Activated naive CD4-positive, alpha-beta T cell treated with anti-CD3 and anti-CD28 coated beads, Interleukin-2, amount 50 U/mL, for 24 hours (primary cell): Measurements from ENCODE around the gene LILRA6.
"Not testable (repeated sequence)": the region's sequence is repeated elsewhere in the genome, so short reads cannot be mapped to it uniquely, and the experiment has no call there.

Experiments used
- H3K27ac Mint-ChIP-seq: one replicate; pipeline ENCODE4 v1.8.0; 2021; ENCODE audit warnings: mild to moderate bottlenecking, mixed read lengths
- H3K27me3 Mint-ChIP-seq: one replicate; pipeline ENCODE4 v1.8.0; 2021; ENCODE audit warnings: mixed read lengths
- H3K36me3 Mint-ChIP-seq: one replicate; pipeline ENCODE4 v1.8.0; 2021; ENCODE audit warnings: mixed read lengths
- H3K4me1 Mint-ChIP-seq: one replicate; pipeline ENCODE4 v1.8.0; 2021; ENCODE audit warnings: mixed read lengths
- H3K4me3 Mint-ChIP-seq: one replicate; pipeline ENCODE4 v1.8.0; 2021; ENCODE audit warnings: mild to moderate bottlenecking, mixed read lengths
- H3K9me3 Mint-ChIP-seq: one replicate; pipeline ENCODE4 v1.8.0; 2021; ENCODE audit warnings: mixed read lengths

LILRA6 gene

DNA sequence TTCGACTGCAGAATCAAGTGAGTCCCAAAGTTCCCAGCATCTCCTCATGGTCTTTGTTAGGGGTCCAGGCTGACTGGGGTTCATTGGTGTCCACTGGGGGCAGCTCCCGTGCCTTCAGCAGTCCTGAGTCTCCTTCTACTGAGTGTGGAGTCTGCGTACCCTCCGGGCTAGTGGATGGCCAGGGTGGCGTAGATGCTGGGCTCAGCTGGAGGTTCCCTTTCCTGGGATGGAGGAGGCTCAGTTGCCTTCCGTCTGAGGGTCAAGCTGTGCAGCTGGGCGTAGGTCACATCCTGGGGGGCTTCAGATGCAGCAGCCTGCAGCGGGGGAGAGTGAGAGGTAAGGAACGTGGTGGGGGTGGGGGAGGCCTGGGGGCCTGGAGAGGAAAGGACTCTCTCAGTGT is 31.9 kb upstream of the LILRA6 start:
- not testable (repeated sequence) for H3K36me3 Mint-ChIP-seq, H3K9me3 Mint-ChIP-seq, H3K27ac Mint-ChIP-seq, H3K4me3 Mint-ChIP-seq, H3K4me1 Mint-ChIP-seq
- H3K27me3 Mint-ChIP-seq, result peaks cover 11% of the 10 kb centered on the region

DNA sequence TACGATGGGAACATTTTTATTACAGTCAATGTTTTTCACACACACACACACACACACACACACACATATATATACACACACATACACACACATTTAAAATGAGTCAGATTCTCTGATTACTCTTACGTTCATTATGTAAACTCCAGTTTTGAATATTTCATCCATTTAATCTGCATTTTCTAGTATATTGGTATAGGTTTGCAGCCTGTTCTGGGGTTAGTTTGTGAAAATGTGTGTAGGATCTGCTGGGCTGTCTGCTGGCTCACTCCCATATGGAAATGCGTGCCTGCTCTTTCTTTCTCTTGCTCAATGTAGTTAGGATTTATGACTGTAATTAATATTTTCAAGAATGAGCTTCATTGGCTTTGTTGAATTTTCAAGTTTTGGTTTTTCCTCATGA is 31.2 kb upstream of the LILRA6 start:
- Mint-ChIP-seq H3K4me3 (no peak overlapping the region), H3K9me3 (no peaks in the 10 kb centered on the region), H3K27me3 (peaks cover 9% of the 10 kb centered on the region), H3K36me3 (no peaks in the 10 kb centered on the region), H3K27ac (no peak overlapping the region), H3K4me1 (no peaks in the 10 kb centered on the region)

DNA sequence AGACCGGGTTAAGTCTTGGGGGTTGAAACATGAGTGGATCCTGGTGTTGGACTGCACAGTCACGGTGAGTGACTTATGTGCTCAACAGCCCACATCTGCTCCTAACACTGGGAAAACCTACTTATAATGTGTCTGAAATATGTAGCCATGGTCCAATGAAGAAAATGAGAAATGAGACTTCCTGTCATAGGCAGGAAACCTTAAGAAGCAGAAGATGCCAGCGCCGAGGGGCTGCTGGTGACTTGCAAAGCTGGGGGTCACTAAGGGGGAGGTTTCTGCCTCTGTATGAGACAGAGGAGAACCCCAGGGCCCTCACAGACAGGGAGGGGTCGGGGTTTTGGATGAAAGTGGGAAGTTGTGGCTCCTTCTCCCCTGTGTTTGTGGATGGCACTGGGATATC is 29.6 kb upstream of the LILRA6 start:
- H3K4me1 Mint-ChIP-seq, H3K36me3 Mint-ChIP-seq, H3K9me3 Mint-ChIP-seq, H3K4me3 Mint-ChIP-seq, H3K27me3 Mint-ChIP-seq: not testable (repeated sequence)
- H3K27ac Mint-ChIP-seq, result peak overlapping the region; percentile 46

DNA sequence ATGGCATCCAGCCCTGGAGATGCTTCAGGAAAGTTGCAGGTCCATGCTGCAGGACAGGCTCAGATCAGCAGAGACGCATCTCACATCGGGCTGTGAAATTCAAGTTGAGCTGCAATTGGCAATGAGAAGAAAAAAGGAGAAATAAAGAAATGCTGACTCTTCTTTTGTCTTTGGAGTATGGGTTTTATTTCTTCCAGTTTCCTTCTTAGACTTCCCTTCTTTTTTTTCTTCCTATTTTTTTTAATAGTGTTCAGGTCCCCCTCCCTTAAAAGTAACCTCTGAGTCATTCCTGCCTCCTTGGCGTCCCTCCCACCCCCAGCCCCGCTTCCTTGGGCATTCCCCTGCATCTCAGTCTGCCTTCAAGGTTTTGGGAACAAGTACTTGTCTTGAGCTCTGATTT is 29.0 kb upstream of the LILRA6 start:
- H3K27me3 Mint-ChIP-seq, H3K4me1 Mint-ChIP-seq, H3K9me3 Mint-ChIP-seq, H3K4me3 Mint-ChIP-seq, H3K27ac Mint-ChIP-seq, H3K36me3 Mint-ChIP-seq: not testable (repeated sequence)

DNA sequence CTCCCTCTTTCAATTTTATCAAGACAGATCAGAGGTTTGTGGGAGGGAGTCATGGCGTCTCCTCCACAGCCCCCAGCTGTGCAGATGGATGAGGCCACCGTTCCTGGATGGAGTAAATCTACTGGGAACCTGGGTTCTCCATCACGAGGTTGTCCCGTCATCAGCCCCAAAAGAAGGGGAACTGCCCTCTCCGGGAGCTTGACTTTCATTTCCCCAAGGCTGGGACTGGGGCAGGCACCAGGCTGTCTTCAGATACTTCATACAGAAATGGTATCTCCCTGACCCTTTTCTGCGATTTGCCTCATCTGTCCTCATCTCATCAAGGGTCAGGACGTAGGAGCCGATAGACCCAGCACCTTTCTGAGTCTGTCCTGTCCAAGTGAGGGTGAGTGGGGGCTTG is 28.5 kb upstream of the LILRA6 start:
- Mint-ChIP-seq H3K4me3 (no peak overlapping the region), H3K27me3 (peaks cover 9% of the 10 kb centered on the region)

DNA sequence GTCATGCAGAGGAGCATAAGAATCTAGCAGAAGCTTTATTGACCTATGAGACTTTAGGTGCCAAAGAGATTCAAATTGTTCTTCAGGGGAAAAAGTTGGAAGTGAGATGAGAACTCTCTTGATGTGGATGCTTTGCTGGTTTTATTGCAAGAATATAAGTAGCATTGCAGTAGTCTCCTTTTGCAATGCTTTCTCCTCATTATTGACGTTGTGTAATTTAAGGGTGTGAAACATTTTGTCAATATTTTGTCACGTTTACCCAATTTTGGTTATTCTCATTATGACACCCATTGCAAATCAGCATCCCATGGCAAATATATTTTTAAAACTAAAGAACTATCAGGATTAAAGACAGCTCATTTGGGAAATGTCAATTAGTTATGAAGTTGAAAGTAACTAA is 26.3 kb upstream of the LILRA6 start:
- no peak overlapping the region for H3K27ac Mint-ChIP-seq
- peaks cover 6% of the 10 kb centered on the region for H3K27me3 Mint-ChIP-seq
- no peaks in the 10 kb centered on the region for H3K4me1 Mint-ChIP-seq
- H3K36me3 Mint-ChIP-seq, result no peaks in the 10 kb centered on the region
- H3K9me3 Mint-ChIP-seq, result no peaks in the 10 kb centered on the region
- H3K4me3 Mint-ChIP-seq, result no peak overlapping the region

More for the DNA sequence above, 28.5 kb upstream of the LILRA6 start:
- Mint-ChIP-seq H3K9me3 (no peaks in the 10 kb centered on the region), H3K4me1 (no peaks in the 10 kb centered on the region), H3K36me3 (no peaks in the 10 kb centered on the region), H3K27ac (no peak overlapping the region)

DNA sequence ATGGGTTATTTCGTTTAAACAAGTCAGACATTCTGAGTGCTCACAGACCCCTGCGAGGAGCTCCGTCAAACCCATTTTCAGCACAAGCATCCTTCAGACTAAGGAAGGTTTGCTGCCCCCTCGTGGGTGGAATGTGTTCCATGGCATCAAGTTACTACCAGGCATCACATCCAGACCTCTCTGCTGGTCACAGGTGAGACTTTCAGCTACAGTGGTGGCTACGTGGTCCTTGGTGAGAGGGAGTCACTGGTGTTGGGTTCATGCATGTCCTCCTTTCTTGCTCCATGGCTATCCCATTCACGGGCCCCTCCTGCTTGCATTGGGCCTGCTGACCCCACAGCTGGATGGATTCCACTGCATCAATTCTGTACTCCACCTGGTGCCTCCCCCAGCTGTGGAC is 23.5 kb upstream of the LILRA6 start:
- H3K27ac Mint-ChIP-seq, result no peak overlapping the region
- H3K4me3 Mint-ChIP-seq, result no peak overlapping the region

DNA sequence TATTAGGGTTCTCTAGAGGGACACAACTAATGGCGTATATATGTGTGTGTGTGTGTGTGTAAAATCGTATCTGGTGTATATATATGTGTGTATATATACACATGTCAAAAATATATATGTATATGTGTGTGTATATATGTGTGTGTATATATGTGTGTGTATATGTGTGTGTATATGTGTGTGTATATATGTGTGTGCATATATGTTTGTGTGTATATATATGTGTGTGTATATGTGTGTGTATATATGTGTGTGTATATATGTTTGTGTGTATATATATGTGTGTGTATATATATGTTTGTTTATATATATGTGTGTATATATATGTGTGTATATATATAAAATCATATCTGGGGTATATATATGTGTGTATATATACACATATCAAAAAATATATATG is 19.9 kb upstream of the LILRA6 start:
- Mint-ChIP-seq H3K27me3 (no peaks in the 10 kb centered on the region), H3K36me3 (no peaks in the 10 kb centered on the region), H3K27ac (no peak overlapping the region), H3K9me3 (no peaks in the 10 kb centered on the region), H3K4me1 (no peaks in the 10 kb centered on the region), H3K4me3 (no peak overlapping the region)

More for the DNA sequence above, 23.5 kb upstream of the LILRA6 start:
- Mint-ChIP-seq H3K27me3 (peaks cover 2% of the 10 kb centered on the region), H3K4me1 (no peaks in the 10 kb centered on the region), H3K36me3 (no peaks in the 10 kb centered on the region), H3K9me3 (no peaks in the 10 kb centered on the region)

DNA sequence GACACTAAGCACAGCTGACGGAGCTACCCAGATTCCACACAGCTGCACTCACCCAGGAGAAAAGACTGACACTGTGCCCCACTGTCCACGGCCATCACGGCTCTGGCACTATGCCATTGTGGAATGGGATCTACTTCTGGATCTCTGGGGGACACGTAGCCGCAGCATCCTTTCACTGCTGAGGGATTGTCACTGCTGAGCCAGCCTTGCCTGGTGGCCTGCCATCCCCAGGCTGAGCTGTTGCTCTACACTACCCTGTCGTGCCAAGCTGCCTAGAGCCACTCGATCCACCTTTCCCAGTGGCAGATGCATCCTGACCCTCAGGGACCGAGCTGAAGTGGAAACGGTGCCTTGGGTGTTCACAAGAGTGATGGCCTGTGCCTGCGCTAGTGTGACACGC is 19.5 kb upstream of the LILRA6 start:
- no peaks in the 10 kb centered on the region for H3K36me3 Mint-ChIP-seq
- no peaks in the 10 kb centered on the region for H3K4me1 Mint-ChIP-seq
- no peak overlapping the region for H3K4me3 Mint-ChIP-seq
- no peaks in the 10 kb centered on the region for H3K9me3 Mint-ChIP-seq
- H3K27me3 Mint-ChIP-seq, result no peaks in the 10 kb centered on the region
- H3K27ac Mint-ChIP-seq, result no peak overlapping the region

DNA sequence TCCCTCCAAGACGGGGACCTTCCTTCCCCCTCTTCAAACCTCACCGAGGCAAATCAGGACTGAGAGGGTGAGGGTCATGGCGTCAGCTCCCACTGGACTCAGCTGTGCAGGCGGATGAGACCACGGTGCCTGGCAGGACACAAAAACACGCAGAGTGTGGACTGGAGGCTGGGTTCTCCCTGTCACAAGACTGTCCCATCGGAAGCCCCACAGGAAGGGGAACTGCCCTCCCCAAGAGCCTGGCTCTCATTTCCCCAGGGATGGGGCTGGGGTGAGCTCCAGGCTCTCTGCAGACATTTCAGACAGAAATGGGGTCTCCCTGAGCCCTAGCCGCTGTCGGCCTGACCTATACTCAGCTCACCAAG is 14.5 kb upstream of the LILRA6 start, which contains the start of gene LILRB5:
Gene LILRB5 (minus strand): TSS at position 158 of the 365 bp plus-strand sequence. CDS start 80 bp downstream, at position 78.
- H3K4me3 Mint-ChIP-seq, result no peak within 1 kb of the TSS
- no peak within 1 kb of the TSS for H3K27ac Mint-ChIP-seq
- no peaks in the 10 kb centered on the region for H3K9me3 Mint-ChIP-seq
- H3K36me3 Mint-ChIP-seq, result no peaks in the 10 kb centered on the region
- no peaks in the 10 kb centered on the region for H3K4me1 Mint-ChIP-seq
- no peaks in the 10 kb centered on the region for H3K27me3 Mint-ChIP-seq

DNA sequence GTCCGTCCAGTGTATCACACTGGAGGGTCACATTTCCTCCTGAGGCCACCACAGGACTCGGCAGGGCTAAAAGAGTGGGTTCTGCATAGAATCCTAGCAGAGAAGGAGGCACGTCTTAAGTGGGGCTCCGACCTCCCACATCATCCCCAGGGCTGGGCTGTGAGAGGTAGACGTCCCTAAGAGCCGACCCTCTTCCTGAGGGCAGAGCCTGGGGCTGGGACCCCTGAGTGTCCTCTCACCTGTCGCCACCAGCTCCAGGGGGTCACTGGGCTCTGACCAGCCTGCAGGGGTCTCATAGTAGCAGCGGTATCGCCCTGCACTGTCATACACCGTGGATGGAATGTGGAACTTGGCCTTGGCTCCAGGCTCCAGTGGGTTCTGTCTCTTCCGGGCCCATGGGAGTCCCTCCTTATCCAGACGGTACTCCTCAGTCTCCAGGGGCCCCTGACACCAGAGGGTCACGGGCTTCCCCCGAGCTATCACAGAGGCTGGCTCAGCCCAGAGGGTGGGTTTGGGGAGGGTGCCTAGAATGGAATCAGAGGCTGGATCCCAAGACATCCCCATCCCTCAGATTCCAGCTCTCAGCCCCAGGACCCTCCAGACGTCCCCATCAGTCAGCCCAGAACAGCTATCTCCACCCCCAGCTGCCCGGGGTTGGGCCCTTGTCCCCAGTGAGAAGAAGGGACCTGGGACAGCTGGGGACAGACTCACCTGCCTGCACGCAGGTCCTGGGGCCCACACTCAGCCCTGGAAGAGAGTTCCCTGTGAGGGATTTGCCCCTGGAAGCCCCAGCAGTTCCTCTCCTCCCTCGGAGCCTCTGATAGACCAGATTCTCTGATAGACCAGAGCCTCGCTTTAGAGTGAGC is 13.9 kb upstream of the LILRA6 start:
- H3K4me1 Mint-ChIP-seq, result no peaks in the 10 kb centered on the region
- no peaks in the 10 kb centered on the region for H3K36me3 Mint-ChIP-seq
- H3K27me3 Mint-ChIP-seq, result no peaks in the 10 kb centered on the region
- H3K9me3 Mint-ChIP-seq, result no peaks in the 10 kb centered on the region
- H3K27ac Mint-ChIP-seq, result no peak overlapping the region
- no peak overlapping the region for H3K4me3 Mint-ChIP-seq

DNA sequence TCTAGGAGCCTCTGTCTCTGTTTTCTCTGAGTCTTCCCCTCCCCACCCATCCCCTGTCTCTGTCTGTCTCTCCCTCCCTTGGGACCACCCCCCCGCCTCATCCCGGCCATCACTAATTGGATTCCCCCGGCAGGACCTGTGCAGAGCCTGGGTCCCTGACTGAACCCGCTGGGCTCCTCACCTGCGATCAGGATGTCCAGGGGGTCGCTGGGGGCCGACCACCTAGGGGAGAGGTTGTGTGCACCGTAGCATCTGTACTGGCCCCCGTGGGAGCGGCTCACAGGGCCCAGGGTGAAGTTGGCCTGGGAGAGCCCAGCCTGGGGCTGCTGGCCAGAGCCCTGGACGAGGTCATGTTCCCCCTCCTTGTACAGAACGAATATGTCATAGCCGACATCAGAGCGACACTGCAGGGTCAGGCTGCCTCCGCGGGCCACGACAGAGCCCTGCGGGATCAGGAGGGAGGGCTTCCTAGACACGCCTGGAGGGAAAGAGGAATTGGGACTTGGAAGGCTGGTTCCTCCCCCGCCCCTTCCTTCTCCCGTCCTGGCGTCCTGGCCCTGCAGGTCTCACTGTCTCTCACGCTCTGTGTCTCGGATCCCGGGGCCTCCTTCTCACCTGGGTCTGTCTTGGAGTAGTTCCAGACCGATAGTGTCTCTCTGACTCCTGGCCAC is 12.7 kb upstream of the LILRA6 start:
- Mint-ChIP-seq H3K27ac (no peak overlapping the region), H3K36me3 (no peaks in the 10 kb centered on the region), H3K4me3 (no peak overlapping the region), H3K27me3 (no peaks in the 10 kb centered on the region), H3K4me1 (no peaks in the 10 kb centered on the region), H3K9me3 (no peaks in the 10 kb centered on the region)

DNA sequence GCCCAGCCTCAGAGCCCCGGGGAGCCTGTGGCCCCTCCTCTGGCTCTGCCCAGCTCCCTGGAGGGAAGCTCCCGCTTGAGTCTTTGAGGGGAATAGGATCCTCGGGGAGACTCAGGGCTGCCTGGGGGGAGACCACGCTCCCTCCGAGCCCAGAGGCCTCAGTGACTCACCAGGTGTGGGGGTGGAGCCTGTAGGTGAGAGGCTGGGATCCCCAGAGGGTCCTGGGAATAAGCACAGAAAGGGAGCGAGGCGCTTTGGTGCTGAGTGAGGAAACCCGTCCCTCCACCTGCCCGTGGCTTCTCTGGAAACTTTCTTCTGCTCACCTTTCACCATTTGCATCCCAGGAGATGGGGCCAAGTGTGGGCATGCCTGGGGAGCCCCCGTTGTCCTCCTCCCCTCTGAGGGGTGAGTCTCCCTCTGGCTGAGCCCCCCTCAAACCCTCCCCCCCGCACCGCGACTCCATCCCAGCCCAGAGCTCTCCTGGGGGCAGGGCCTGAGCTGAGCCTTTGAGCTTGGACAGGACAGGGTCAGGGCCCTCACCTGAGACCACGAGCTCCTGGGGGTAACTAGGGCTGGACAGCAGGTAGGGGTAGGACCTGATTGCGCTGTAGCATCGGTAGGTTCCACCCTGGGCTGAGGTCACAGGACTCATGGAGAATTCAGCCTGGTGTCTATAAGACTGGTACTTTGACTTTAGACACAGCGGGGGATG is 11.8 kb upstream of the LILRA6 start:
- H3K27me3 Mint-ChIP-seq, result no peaks in the 10 kb centered on the region
- no peak overlapping the region for H3K4me3 Mint-ChIP-seq
- H3K27ac Mint-ChIP-seq, result no peak overlapping the region
- no peaks in the 10 kb centered on the region for H3K36me3 Mint-ChIP-seq
- H3K9me3 Mint-ChIP-seq, result no peaks in the 10 kb centered on the region
- H3K4me1 Mint-ChIP-seq, result no peaks in the 10 kb centered on the region

DNA sequence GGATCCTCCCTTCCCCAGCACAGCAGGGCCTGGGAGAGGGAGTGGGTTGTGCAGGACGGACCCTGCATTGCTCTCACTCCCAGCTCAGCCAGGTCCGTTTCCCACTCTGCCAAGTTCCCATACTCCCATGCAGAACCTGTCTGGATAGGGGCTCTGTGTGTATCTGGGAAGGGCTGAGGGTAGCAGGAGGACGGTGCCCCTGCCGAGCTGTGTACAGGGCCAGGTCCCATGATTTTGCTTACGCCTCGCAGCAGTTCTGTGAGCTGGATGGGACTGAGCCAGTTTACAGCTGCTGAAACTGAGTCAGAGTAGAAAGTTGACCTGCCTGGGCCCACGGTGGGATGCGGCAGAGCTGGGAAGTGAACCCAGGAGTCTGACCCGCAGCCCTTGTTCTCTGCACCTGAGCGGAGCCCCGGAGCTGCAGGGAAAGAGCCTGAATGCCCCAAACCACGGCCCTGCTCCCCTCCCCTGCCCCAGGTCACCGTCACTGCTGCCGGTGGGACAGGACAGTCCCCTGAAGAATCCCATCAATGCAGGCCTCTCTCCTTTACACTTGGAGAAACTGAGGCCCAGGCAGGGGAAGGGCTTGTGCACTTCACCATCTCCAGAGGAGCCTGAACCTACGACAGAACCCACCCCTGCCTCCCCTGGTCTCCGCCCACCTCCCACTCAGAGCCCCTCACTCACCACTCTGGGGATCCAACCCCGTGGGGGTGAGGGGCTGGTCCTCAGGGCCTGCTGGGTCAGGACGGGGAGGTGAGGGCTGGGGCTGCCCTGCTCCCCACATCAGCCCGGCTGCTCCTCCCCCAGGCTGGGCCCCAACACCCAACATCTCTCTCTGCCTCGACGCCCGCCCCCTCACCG is 11.0 kb upstream of the LILRA6 start:
- H3K27ac Mint-ChIP-seq, result no peak overlapping the region
- no peaks in the 10 kb centered on the region for H3K27me3 Mint-ChIP-seq
- H3K4me3 Mint-ChIP-seq, result no peak overlapping the region
- H3K9me3 Mint-ChIP-seq, result no peaks in the 10 kb centered on the region
- no peaks in the 10 kb centered on the region for H3K36me3 Mint-ChIP-seq
- H3K4me1 Mint-ChIP-seq, result no peaks in the 10 kb centered on the region

DNA sequence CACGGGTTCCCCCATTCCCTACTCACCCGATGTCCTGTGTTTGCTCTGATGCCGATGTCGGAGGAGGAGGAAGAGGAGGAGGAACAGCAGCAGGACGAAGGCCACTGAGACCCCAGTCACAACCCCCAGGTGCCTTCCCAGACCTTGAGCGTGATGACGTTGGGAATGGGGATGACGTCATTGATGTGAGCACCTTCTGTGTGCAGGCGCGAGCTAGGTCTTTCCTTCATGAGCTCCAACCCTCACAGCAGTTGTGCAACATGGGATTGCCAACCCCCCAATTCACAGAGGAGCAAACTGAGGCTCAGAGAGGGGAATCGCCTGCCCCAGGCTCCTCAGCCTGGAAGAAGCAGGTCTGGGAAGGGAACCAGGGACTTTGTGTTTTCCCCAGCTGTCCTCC is 10.3 kb upstream of the LILRA6 start:
- Mint-ChIP-seq H3K9me3 (no peaks in the 10 kb centered on the region), H3K4me1 (peaks cover 6% of the 10 kb centered on the region), H3K27ac (no peak overlapping the region), H3K27me3 (no peaks in the 10 kb centered on the region), H3K4me3 (no peak overlapping the region), H3K36me3 (no peaks in the 10 kb centered on the region)
